HUES64 (cell line): ENCODE measurements around the gene MYO1D.
"Not testable (repeated sequence)": the region's sequence is repeated elsewhere in the genome, so short reads cannot be mapped to it uniquely, and the experiment has no call there.

Experiments used
- H3K27ac ChIP-seq: 2 replicates; pipeline ENCODE4 v1.7.0; 2013; ENCODE audit warnings: low read depth, low read length, inconsistent platforms
- H3K27me3 ChIP-seq: 2 replicates; pipeline ENCODE4 v1.6.1; 2013; ENCODE audit warnings: mild to moderate bottlenecking, low read length; ENCODE audit not compliant: insufficient read depth
- H3K36me3 ChIP-seq: 2 replicates; pipeline ENCODE4 v1.6.1; 2013; ENCODE audit warnings: mild to moderate bottlenecking, low read length; ENCODE audit not compliant: insufficient read depth
- H3K4me1 ChIP-seq: 2 replicates; pipeline ENCODE4 v1.6.1; 2013; ENCODE audit warnings: mild to moderate bottlenecking, low read length, moderate library complexity; ENCODE audit not compliant: insufficient read depth
- H3K4me3 ChIP-seq: 2 replicates; pipeline ENCODE4 v1.5.1; 2013; ENCODE audit warnings: mild to moderate bottlenecking, low read length, moderate library complexity
- H3K9ac ChIP-seq: 2 replicates; pipeline ENCODE4 v1.6.1; 2013; ENCODE audit warnings: mild to moderate bottlenecking, low read depth, low read length
- H3K9me3 ChIP-seq: 2 replicates; pipeline ENCODE4 v1.6.1; 2013; ENCODE audit warnings: low read depth, low read length; ENCODE audit not compliant: insufficient read depth
- WGBS: fragments of 150-250, 120-280 bp; methylation state at CpG from one replicate; pipeline ENCODE4 v1.1.7; 2013; ENCODE audit warnings: missing lambda C conversion rate; 5-methylcytosine and 5-hydroxymethylcytosine counted together

Gene MYO1D

DNA sequence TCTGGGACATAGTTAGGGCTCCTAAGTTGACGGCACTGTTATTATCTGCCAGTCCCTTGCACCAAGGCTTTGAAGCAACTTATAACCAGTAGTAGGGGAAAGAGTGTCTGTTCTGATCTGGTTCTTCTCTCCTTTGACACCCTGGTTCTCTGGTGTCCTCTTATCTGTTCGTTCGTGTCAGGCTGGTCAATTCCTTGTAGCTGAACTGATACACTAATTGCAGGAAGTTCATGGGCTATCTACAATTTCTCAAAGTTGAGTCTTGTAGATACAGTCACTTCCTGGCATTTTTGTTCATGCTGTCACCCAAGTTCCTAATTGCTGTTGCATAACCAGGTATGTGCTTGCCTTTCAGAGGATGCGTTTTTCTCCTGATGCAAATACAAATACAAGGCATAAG is 17.3 kb upstream of the MYO1D start:
- Histone ChIP-seq H3K9ac (no peak overlapping the region), H3K4me1 (no peaks in the 10 kb centered on the region), H3K9me3 (no peaks in the 10 kb centered on the region), H3K4me3 (no peak overlapping the region), H3K27ac (no peak overlapping the region), H3K27me3 (no peaks in the 10 kb centered on the region), H3K36me3 (no peaks in the 10 kb centered on the region)
- 95% methylated on average over 4 of the region's 4 CpGs for WGBS

- H3K4me3 ChIP-seq, H3K27ac ChIP-seq, H3K27me3 ChIP-seq, H3K36me3 ChIP-seq, H3K9me3 ChIP-seq, H3K9ac ChIP-seq, H3K4me1 ChIP-seq: not testable (repeated sequence)
- 17% methylated on average over 4 of the region's 14 CpGs for WGBS
Measured at GRCh38 chr17:32887410-32887809, 10.5 kb upstream of the MYO1D start.

GRCh38 chr17:32886951-32887350 is 10.0 kb upstream of the MYO1D start:
- H3K9me3 ChIP-seq, H3K27ac ChIP-seq, H3K4me1 ChIP-seq, H3K27me3 ChIP-seq, H3K4me3 ChIP-seq, H3K36me3 ChIP-seq, H3K9ac ChIP-seq: not testable (repeated sequence)
- 89% methylated on average over 5 of the region's 16 CpGs for WGBS

DNA sequence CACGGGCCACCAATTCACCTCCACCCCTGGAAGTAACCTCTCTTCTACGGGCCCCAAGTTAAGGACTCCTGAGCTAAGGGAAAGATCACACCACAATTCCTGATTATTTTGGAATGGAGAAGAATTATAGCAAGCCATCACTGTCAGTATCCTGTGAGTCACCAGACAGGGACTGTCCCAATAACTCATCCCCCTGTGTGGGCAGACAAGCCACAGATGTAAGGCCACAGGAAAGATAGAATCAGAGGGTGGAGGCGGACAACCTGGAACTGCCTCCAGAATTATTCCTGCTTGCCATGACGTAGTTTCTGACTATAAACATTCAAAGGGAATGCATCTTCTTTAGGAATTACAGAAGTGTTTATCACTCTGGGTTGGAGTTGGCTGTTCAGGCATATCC is 5.8 kb upstream of the MYO1D start:
- Histone ChIP-seq H3K4me1 (no peaks in the 10 kb centered on the region), H3K4me3 (no peak overlapping the region), H3K27ac (no peak overlapping the region), H3K36me3 (no peaks in the 10 kb centered on the region), H3K27me3 (no peaks in the 10 kb centered on the region), H3K9ac (no peak overlapping the region), H3K9me3 (no peaks in the 10 kb centered on the region)
- WGBS = 92% methylated on average over 4 of the region's 4 CpGs

DNA sequence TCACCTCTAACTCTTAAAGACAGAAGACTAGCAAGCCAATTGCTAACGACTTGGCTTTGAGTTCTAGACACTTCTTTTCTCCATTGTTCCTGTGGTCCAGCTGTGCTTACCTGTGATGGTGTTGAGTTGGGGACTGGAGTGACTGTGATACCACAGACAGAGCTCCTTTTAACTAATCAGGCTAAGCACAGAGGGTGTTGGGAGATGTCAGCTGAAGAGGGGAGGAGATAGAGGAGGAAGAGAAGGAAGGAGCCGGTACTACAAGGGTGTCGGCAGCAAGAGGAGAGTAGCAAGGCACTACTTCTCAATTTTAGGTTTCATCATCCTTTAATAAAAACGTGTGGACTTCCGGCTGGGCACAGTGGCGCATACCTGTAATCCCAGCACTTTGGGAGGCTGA is 5.1 kb upstream of the MYO1D start:
- Histone ChIP-seq H3K27me3 (no peaks in the 10 kb centered on the region), H3K4me1 (peaks cover 3% of the 10 kb centered on the region; the same call in 1 of the 2 replicates), H3K36me3 (no peaks in the 10 kb centered on the region), H3K27ac (no peak overlapping the region), H3K9ac (no peak overlapping the region), H3K4me3 (no peak overlapping the region), H3K9me3 (no peaks in the 10 kb centered on the region)
- WGBS = 87% methylated on average over 6 of the region's 6 CpGs

- Histone ChIP-seq H3K27ac (no peak overlapping the region), H3K4me1 (peaks cover 4% of the 10 kb centered on the region), H3K9ac (no peak overlapping the region), H3K9me3 (no peaks in the 10 kb centered on the region), H3K36me3 (no peaks in the 10 kb centered on the region), H3K4me3 (no peak overlapping the region), H3K27me3 (peaks cover 3% of the 10 kb centered on the region; the same call in 1 of the 2 replicates)
- WGBS = 85% methylated on average over 6 of the region's 6 CpGs
Measured at GRCh38 chr17:32880671-32881453, 3.9 kb upstream of the MYO1D start.

GRCh38 chr17:32879134-32879533 is 2.2 kb upstream of the MYO1D start:
- 90% methylated on average over 1 of the region's 1 CpG for WGBS
- H3K27ac ChIP-seq = no peak overlapping the region
- H3K4me3 ChIP-seq = no peak overlapping the region
- H3K4me1 ChIP-seq = peaks cover 8% of the 10 kb centered on the region
- no peaks in the 10 kb centered on the region for H3K9me3 ChIP-seq
- no peak overlapping the region for H3K9ac ChIP-seq
- H3K36me3 ChIP-seq = no peaks in the 10 kb centered on the region
- peaks cover 12% of the 10 kb centered on the region; the same call in 1 of the 2 replicates for H3K27me3 ChIP-seq

GRCh38 chr17:32878211-32878610 is 1.3 kb upstream of the MYO1D start:
- Histone ChIP-seq H3K9ac (no peak overlapping the region), H3K27me3 (peaks cover 12% of the 10 kb centered on the region; the same call in 1 of the 2 replicates), H3K4me1 (peaks cover 8% of the 10 kb centered on the region), H3K27ac (no peak overlapping the region), H3K4me3 (no peak overlapping the region), H3K36me3 (no peaks in the 10 kb centered on the region), H3K9me3 (no peaks in the 10 kb centered on the region)
- WGBS = 94% methylated on average over 3 of the region's 3 CpGs

GRCh38 chr17:32877164-32877764 is 340 bp upstream of the MYO1D start:
- H3K27ac ChIP-seq = no peak overlapping the region; the same call in 1 of the 2 replicates
- 3% methylated on average over 44 of the region's 44 CpGs for WGBS
- peak overlapping the region; percentile 93 for H3K4me3 ChIP-seq
- H3K36me3 ChIP-seq = no peaks in the 10 kb centered on the region
- H3K4me1 ChIP-seq = peaks cover 8% of the 10 kb centered on the region
- H3K27me3 ChIP-seq = peaks cover 12% of the 10 kb centered on the region; the same call in 1 of the 2 replicates
- peak overlapping the region; percentile 87 for H3K9ac ChIP-seq
- H3K9me3 ChIP-seq = no peaks in the 10 kb centered on the region

DNA sequence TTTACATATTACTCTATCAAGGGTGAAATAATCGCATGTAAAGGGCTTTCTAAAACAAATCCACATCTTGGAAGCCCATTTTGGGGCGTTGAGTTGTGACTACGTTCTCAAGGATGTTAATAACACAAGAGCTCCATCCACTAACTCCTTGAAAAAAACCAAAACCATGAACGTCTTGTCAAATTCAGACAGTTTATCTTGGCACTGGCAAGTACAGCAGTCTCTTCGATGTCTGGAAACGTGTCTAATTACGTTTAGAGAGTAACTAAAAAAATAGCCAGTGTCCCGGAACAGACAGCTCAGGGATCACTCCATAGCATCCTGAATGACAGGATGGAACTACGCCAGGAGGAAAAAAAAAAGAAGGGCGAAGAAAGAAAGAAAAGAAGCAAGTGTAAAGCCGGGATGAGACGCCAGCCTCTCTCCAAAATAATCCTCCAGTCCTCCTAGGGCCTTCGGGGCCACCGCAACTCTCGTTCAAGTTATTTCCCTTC is 954 bp downstream of the MYO1D start:
- 17% methylated on average over 15 of the region's 15 CpGs for WGBS
- Histone ChIP-seq H3K27ac (no peak overlapping the region), H3K27me3 (peaks cover 12% of the 10 kb centered on the region; the same call in 1 of the 2 replicates), H3K4me3 (peak overlapping the region; percentile 93), H3K36me3 (no peaks in the 10 kb centered on the region), H3K4me1 (peaks cover 8% of the 10 kb centered on the region), H3K9ac (peak overlapping the region; percentile 87; the same call in 1 of the 2 replicates), H3K9me3 (no peaks in the 10 kb centered on the region)

- whole genome bisulfite sequencing = 100% methylated on average over 2 of the region's 2 CpGs
- Histone ChIP-seq H3K9ac (no peak overlapping the region), H3K27ac (no peak overlapping the region), H3K27me3 (peaks cover 12% of the 10 kb centered on the region; the same call in 1 of the 2 replicates), H3K4me3 (peak overlapping the region; percentile 93), H3K36me3 (no peaks in the 10 kb centered on the region), H3K4me1 (peaks cover 8% of the 10 kb centered on the region), H3K9me3 (no peaks in the 10 kb centered on the region)
Measured at GRCh38 chr17:32875230-32875917, 1.6 kb downstream of the MYO1D start.
